RWPE2 (cell line): ENCODE results near the gene ACRV1.

Source experiments
- ATAC-seq: fragments of 200-7000 bp; cut with Tn5 transposase; 3 replicates; pipeline ENCODE4 v1.9.1; 2021; ENCODE audit warnings: low read depth
- DNase-seq: peaks from one replicate; pipeline ENCODE4 v3.0.0-alpha.2; 2020; ENCODE audit warnings: low spot score
- H3K27ac ChIP-seq: fragments of 450-650 bp; 2 replicates; pipeline ENCODE4 v1.5.1; 2017; ENCODE audit warnings: mild to moderate bottlenecking; ENCODE audit not compliant: poor library complexity, severe bottlenecking
- H3K27me3 ChIP-seq: fragments of 250-450 bp; sonication (Bioruptor Pico); 2 replicates; pipeline ENCODE4 v1.5.1; 2021; ENCODE audit warnings: mild to moderate bottlenecking, moderate library complexity; ENCODE audit not compliant: insufficient read depth, poor library complexity, severe bottlenecking
- H3K36me3 ChIP-seq: fragments of 250-450 bp; sonication (Bioruptor Pico); 2 replicates; pipeline ENCODE4 v1.5.1; 2020; ENCODE audit warnings: low read depth, mild to moderate bottlenecking, moderate library complexity
- H3K4me1 ChIP-seq: fragments of 250-450 bp; sonication (Bioruptor Pico); 2 replicates; pipeline ENCODE4 v1.5.1; 2021; ENCODE audit warnings: mild to moderate bottlenecking, moderate library complexity; ENCODE audit not compliant: insufficient read depth, poor library complexity, severe bottlenecking
- H3K4me3 ChIP-seq: fragments of 250-450 bp; sonication (Bioruptor Pico); 2 replicates; pipeline ENCODE4 v1.5.1; 2021; ENCODE audit warnings: mild to moderate bottlenecking, moderate library complexity; ENCODE audit not compliant: severe bottlenecking
- H3K9me3 ChIP-seq: fragments of 250-450 bp; sonication (Bioruptor Pico); 2 replicates; pipeline ENCODE4 v1.5.1; 2021; ENCODE audit warnings: mild to moderate bottlenecking, moderate library complexity; ENCODE audit not compliant: severe bottlenecking
- CTCF ChIP-seq: fragments of 450-650 bp; IDR thresholded peaks from one replicate; pipeline ENCODE4 v1.5.1; 2017; ENCODE audit warnings: mild to moderate bottlenecking, moderate library complexity; ENCODE audit not compliant: poor library complexity, severe bottlenecking

Gene ACRV1

GRCh38 chr11:125679397-125679796, 1.2 kb downstream of the ACRV1 start:
- Histone ChIP-seq H3K9me3 (no peaks in the 10 kb centered on the region), H3K4me3 (no peak overlapping the region), H3K27me3 (no peaks in the 10 kb centered on the region), H3K27ac (no peak overlapping the region), H3K4me1 (no peaks in the 10 kb centered on the region), H3K36me3 (peaks cover 26% of the 10 kb centered on the region)
- DNase-seq = no peak
- TF ChIP-seq CTCF = peak; percentile 43
- no peak for ATAC-seq

- H3K4me1 ChIP-seq = no peaks in the 10 kb centered on the region
- peaks cover 2% of the 10 kb centered on the region for H3K27me3 ChIP-seq
- H3K27ac ChIP-seq = no peak overlapping the region
- no peaks in the 10 kb centered on the region for H3K9me3 ChIP-seq
- no peak overlapping the region for H3K4me3 ChIP-seq
- ATAC-seq (no peak), DNase-seq (no peak)
- TF ChIP-seq CTCF = no peak
- H3K36me3 ChIP-seq = peaks cover 41% of the 10 kb centered on the region
Measured at GRCh38 chr11:125675196-125675595, 5.5 kb downstream of the ACRV1 start.

- Histone ChIP-seq H3K36me3 (peaks cover 47% of the 10 kb centered on the region), H3K27ac (no peak overlapping the region), H3K4me1 (no peaks in the 10 kb centered on the region), H3K4me3 (no peak overlapping the region), H3K27me3 (peaks cover 2% of the 10 kb centered on the region), H3K9me3 (no peaks in the 10 kb centered on the region)
- no peak for TF ChIP-seq CTCF
- DNase-seq (no peak), ATAC-seq (no peak)
Measured at GRCh38 chr11:125674210-125674609, 6.4 kb downstream of the ACRV1 start.

- Histone ChIP-seq H3K27me3 (peaks cover 2% of the 10 kb centered on the region), H3K27ac (no peak overlapping the region), H3K9me3 (no peaks in the 10 kb centered on the region), H3K4me1 (no peaks in the 10 kb centered on the region), H3K36me3 (peaks cover 46% of the 10 kb centered on the region), H3K4me3 (no peak overlapping the region)
- ATAC-seq (no peak), DNase-seq (no peak)
- no peak for TF ChIP-seq CTCF
Measured at GRCh38 chr11:125671561-125671960, 9.1 kb downstream of the ACRV1 start.

- no peaks in the 10 kb centered on the region for H3K4me1 ChIP-seq
- H3K9me3 ChIP-seq = no peaks in the 10 kb centered on the region
- H3K27me3 ChIP-seq = peaks cover 2% of the 10 kb centered on the region
- no peak for DNase-seq
- H3K36me3 ChIP-seq = peaks cover 41% of the 10 kb centered on the region
- H3K27ac ChIP-seq = no peak overlapping the region
- ATAC-seq = no peak
- H3K4me3 ChIP-seq = no peak overlapping the region
- TF ChIP-seq CTCF = no peak
Measured at GRCh38 chr11:125670172-125670571, 10.5 kb downstream of the ACRV1 start.
